K562 (cell line): Measurements from ENCODE around the gene NAPB. TPM values are rescaled to one million over a fixed set of nuclear protein-coding genes. Genes with fewer than 3 reads are reported as not detected.
A peak's percentile ranks its signal among the peaks of the same experiment; 100 is the strongest.

ENCODE experiments used
- ATF7 ChIP-seq: fragments of 450-650 bp; IDR thresholded peaks from 2 replicates; pipeline ENCODE4 v1.7.1; 2014; ENCODE audit warnings: mild to moderate bottlenecking, moderate library complexity
- BACH1 ChIP-seq: fragments of 200-800 bp; sonication (Bioruptor generic); IDR thresholded peaks from 2 replicates; pipeline ENCODE4 v1.6.1; 2016; ENCODE audit warnings: missing genetic modification characterization, missing compliant biosample characterization
- FOXJ2 ChIP-seq: fragments of 200-800 bp; sonication (Bioruptor generic); IDR thresholded peaks from 2 replicates; pipeline ENCODE4 v1.6.1; 2016; ENCODE audit warnings: missing genetic modification characterization, missing compliant biosample characterization
- GABPA ChIP-seq: fragments of 200-800 bp; sonication (Bioruptor generic); conservative IDR thresholded peaks from 2 replicates; pipeline ENCODE4 v1.6.1; 2016; ENCODE audit warnings: low read depth, missing genetic modification characterization, missing compliant biosample characterization
- GTF2E2 ChIP-seq: fragments of 200-800 bp; sonication (Bioruptor generic); IDR thresholded peaks from 2 replicates; pipeline ENCODE4 v1.6.1; 2016; ENCODE audit warnings: missing genetic modification characterization, missing compliant biosample characterization
- HDAC3 ChIP-seq: fragments of 450-650 bp; IDR thresholded peaks from 2 replicates; pipeline ENCODE4 v1.6.1; 2018; ENCODE audit warnings: borderline replicate concordance, mild to moderate bottlenecking, moderate library complexity; ENCODE audit not compliant: partially characterized antibody
- HLTF ChIP-seq: fragments of 450-650 bp; IDR thresholded peaks from 2 replicates; pipeline ENCODE4 v1.6.1; 2016
- KHSRP ChIP-seq: fragments of 450-650 bp; IDR thresholded peaks from 2 replicates; pipeline ENCODE4 v1.6.1; 2017
- KLF1 ChIP-seq: fragments of 450-650 bp; IDR thresholded peaks from 2 replicates; pipeline ENCODE4 v1.6.1; 2016; ENCODE audit warnings: missing genetic modification characterization, missing compliant biosample characterization
- MXI1 ChIP-seq: IDR thresholded peaks from 2 replicates; pipeline ENCODE4 v1.6.1; 2011; ENCODE audit warnings: low read depth, mild to moderate bottlenecking, improper control_type of control experiment, low read length
- NCOA4 ChIP-seq: fragments of 450-650 bp; IDR thresholded peaks from 2 replicates; pipeline ENCODE4 v1.6.1; 2018; ENCODE audit warnings: mild to moderate bottlenecking; ENCODE audit not compliant: partially characterized antibody
- VEZF1 ChIP-seq: fragments of 200-800 bp; sonication (Bioruptor generic); IDR thresholded peaks from 2 replicates; pipeline ENCODE4 v1.6.1; 2017; ENCODE audit warnings: missing genetic modification characterization, missing compliant biosample characterization
- WHSC1 ChIP-seq: IDR thresholded peaks from one replicate; pipeline ENCODE4 v1.6.1; 2012; ENCODE audit warnings: low read length, control low read depth, inconsistent platforms
- ZNF165 ChIP-seq: fragments of 250-450 bp; sonication (Bioruptor Pico); IDR thresholded peaks from 2 replicates; pipeline ENCODE4 v1.4.0; 2020; ENCODE audit warnings: borderline replicate concordance
- polyA plus RNA-seq, 8 experiments: library from polyadenylated mRNA; depleted of rRNA in 4 of 8; stranded (reverse) in 5 of 8; unstranded in 3 of 8; fragments of >200 nt; fragmentation: Nextera tagmentation in 2 of 8; fragmentation: Illumina TruSeq in 1 of 8; extraction: Ambion mirVana in 2 of 8; extraction: Trizol in 1 of 8; gene quantifications; 2 replicates each; pipeline versions ENCODE4 v1.2.1 to v1.2.3, GENCODE V29; 2011 to 2014; ENCODE audit warnings: inconsistent platforms in 1 of 8, missing spikeins in 1 of 8
- total RNA-seq, 7 experiments: library from RNA; depleted of rRNA in 6 of 7; stranded (reverse); fragments of >200 nt in 6 of 7; fragmentation: Illumina TruSeq in 2 of 7; extraction: Trizol in 2 of 7; gene quantifications; 2 replicates each; pipeline versions ENCODE4 v1.2.1 to v1.2.3, GENCODE V29; 2011 to 2021; ENCODE audit warnings: low replicate concordance in 1 of 7
- TF ChIP-seq, protein P1 (sequence below): sonication (generic); formaldehyde crosslinking; IDR thresholded peaks from 2 replicates; pipeline ENCODE4 v1.8.1; 2023; ENCODE audit warnings: missing genetic modification reagents, mild to moderate bottlenecking, borderline replicate concordance
- TF ChIP-seq, protein P2 (sequence below): fragments of 250-450 bp; sonication (Bioruptor Pico); IDR thresholded peaks from 2 replicates; pipeline ENCODE4 v1.4.0; 2020
- TF ChIP-seq, protein P3 (sequence below): fragments of 450-650 bp; IDR thresholded peaks from 2 replicates; pipeline ENCODE4 v1.6.1; 2017; ENCODE audit warnings: mild to moderate bottlenecking, moderate library complexity

The NAPB gene
- total and polyA plus RNA-seq, 9 of the 15 experiments (the other 6 are each of a cell fraction or from before 2014, with no cell fraction given): 1.4 to 7.7 (median 5.2) TPM

- TF ChIP-seq, protein P1, sequence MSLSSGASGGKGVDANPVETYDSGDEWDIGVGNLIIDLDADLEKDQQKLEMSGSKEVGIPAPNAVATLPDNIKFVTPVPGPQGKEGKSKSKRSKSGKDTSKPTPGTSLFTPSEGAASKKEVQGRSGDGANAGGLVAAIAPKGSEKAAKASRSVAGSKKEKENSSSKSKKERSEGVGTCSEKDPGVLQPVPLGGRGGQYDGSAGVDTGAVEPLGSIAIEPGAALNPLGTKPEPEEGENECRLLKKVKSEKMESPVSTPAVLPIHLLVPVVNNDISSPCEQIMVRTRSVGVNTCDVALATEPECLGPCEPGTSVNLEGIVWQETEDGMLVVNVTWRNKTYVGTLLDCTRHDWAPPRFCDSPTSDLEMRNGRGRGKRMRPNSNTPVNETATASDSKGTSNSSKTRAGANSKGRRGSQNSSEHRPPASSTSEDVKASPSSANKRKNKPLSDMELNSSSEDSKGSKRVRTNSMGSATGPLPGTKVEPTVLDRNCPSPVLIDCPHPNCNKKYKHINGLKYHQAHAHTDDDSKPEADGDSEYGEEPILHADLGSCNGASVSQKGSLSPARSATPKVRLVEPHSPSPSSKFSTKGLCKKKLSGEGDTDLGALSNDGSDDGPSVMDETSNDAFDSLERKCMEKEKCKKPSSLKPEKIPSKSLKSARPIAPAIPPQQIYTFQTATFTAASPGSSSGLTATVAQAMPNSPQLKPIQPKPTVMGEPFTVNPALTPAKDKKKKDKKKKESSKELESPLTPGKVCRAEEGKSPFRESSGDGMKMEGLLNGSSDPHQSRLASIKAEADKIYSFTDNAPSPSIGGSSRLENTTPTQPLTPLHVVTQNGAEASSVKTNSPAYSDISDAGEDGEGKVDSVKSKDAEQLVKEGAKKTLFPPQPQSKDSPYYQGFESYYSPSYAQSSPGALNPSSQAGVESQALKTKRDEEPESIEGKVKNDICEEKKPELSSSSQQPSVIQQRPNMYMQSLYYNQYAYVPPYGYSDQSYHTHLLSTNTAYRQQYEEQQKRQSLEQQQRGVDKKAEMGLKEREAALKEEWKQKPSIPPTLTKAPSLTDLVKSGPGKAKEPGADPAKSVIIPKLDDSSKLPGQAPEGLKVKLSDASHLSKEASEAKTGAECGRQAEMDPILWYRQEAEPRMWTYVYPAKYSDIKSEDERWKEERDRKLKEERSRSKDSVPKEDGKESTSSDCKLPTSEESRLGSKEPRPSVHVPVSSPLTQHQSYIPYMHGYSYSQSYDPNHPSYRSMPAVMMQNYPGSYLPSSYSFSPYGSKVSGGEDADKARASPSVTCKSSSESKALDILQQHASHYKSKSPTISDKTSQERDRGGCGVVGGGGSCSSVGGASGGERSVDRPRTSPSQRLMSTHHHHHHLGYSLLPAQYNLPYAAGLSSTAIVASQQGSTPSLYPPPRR (CRISPR knock-in tag): no peak
- TF ChIP-seq ZNF165 (CRISPR knock-in tag) (no peak), VEZF1 (CRISPR knock-in tag) (no peak), MXI1 (no peak), ATF7 (no peak), KLF1 (tag) (no peak), GTF2E2 (tag) (no peak), GABPA (no peak), NCOA4 (no peak), KHSRP (no peak), HLTF (no peak), FOXJ2 (peak; percentile 36; the same call in 1 of the 2 replicates), HDAC3 (no peak), BACH1 (tag) (0 out of 2 replicates have a peak, but pooled peaks have one; percentile 46), WHSC1 (no peak)
- TF ChIP-seq, protein P2, sequence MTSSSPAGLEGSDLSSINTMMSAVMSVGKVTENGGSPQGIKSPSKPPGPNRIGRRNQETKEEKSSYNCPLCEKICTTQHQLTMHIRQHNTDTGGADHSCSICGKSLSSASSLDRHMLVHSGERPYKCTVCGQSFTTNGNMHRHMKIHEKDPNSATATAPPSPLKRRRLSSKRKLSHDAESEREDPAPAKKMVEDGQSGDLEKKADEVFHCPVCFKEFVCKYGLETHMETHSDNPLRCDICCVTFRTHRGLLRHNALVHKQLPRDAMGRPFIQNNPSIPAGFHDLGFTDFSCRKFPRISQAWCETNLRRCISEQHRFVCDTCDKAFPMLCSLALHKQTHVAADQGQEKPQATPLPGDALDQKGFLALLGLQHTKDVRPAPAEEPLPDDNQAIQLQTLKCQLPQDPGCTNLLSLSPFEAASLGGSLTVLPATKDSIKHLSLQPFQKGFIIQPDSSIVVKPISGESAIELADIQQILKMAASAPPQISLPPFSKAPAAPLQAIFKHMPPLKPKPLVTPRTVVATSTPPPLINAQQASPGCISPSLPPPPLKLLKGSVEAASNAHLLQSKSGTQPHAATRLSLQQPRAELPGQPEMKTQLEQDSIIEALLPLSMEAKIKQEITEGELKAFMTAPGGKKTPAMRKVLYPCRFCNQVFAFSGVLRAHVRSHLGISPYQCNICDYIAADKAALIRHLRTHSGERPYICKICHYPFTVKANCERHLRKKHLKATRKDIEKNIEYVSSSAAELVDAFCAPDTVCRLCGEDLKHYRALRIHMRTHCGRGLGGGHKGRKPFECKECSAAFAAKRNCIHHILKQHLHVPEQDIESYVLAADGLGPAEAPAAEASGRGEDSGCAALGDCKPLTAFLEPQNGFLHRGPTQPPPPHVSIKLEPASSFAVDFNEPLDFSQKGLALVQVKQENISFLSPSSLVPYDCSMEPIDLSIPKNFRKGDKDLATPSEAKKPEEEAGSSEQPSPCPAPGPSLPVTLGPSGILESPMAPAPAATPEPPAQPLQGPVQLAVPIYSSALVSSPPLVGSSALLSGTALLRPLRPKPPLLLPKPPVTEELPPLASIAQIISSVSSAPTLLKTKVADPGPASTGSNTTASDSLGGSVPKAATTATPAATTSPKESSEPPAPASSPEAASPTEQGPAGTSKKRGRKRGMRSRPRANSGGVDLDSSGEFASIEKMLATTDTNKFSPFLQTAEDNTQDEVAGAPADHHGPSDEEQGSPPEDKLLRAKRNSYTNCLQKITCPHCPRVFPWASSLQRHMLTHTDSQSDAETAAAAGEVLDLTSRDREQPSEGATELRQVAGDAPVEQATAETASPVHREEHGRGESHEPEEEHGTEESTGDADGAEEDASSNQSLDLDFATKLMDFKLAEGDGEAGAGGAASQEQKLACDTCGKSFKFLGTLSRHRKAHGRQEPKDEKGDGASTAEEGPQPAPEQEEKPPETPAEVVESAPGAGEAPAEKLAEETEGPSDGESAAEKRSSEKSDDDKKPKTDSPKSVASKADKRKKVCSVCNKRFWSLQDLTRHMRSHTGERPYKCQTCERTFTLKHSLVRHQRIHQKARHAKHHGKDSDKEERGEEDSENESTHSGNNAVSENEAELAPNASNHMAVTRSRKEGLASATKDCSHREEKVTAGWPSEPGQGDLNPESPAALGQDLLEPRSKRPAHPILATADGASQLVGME (CRISPR knock-in tag): no peak
- TF ChIP-seq, protein P3, sequence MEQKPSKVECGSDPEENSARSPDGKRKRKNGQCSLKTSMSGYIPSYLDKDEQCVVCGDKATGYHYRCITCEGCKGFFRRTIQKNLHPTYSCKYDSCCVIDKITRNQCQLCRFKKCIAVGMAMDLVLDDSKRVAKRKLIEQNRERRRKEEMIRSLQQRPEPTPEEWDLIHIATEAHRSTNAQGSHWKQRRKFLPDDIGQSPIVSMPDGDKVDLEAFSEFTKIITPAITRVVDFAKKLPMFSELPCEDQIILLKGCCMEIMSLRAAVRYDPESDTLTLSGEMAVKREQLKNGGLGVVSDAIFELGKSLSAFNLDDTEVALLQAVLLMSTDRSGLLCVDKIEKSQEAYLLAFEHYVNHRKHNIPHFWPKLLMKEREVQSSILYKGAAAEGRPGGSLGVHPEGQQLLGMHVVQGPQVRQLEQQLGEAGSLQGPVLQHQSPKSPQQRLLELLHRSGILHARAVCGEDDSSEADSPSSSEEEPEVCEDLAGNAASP: no peak
Measured at GRCh38 chr20:23412026-23412425, 9.3 kb downstream of the NAPB start (continued).
